Measurements from ENCODE around the gene MACIR. TPM values are rescaled to one million over a fixed set of nuclear protein-coding genes. Genes with fewer than 3 reads are reported as not detected.

MACIR gene
- 7.2 and 7.3 TPM in 2 replicates for total RNA-seq (2013; cell fraction: nucleolus; rRNA removed)
- total RNA-seq (2014; rRNA removed): 9.4 and 9.9 TPM in 2 replicates
- 10.2 and 10.6 TPM in 2 replicates for total RNA-seq (2014; rRNA removed; fragmentation: Illumina TruSeq; extraction: Trizol)
- total RNA-seq (2021): 11.0 and 11.1 TPM in 2 replicates
- 3.4 TPM for polyA plus RNA-seq (2011; ENCODE audit: low read depth)
- polyA plus RNA-seq (2011; rRNA removed): 11.3 and 12.3 TPM in 2 replicates
- 6.1 and 6.3 TPM in 2 replicates for polyA plus RNA-seq (2011; cell fraction: cytosol; rRNA removed)
- polyA plus RNA-seq (2011; cell fraction: nucleus; rRNA removed): 7.3 and 9.6 TPM in 2 replicates
- polyA plus RNA-seq (2012): 5.0 and 6.3 TPM in 2 replicates
- 11.1 and 11.2 TPM in 2 replicates for polyA plus RNA-seq (2014; fragmentation: Illumina TruSeq; extraction: Trizol)
- polyA plus RNA-seq (2014; fragmentation: Nextera tagmentation; extraction: Ambion mirVana): 1 to 10 TPM; 2.1 to 3.8 TPM
- 8.5 and 9.2 TPM in 2 replicates for polyA plus RNA-seq (2014; rRNA removed)
- 10 to 100 TPM; 15.5 to 16.1 TPM for polyA plus RNA-seq (2016; fragmentation: Nextera tagmentation; extraction: Ambion mirVana)
- 9.7 and 11.3 TPM in 2 replicates for polyA minus RNA-seq (2011; rRNA and poly(A)+ RNA removed)
- polyA minus RNA-seq (2011; cell fraction: cytosol; rRNA and poly(A)+ RNA removed): 4.3 and 4.4 TPM in 2 replicates
- polyA minus RNA-seq (2011; cell fraction: nucleus; rRNA and poly(A)+ RNA removed): 3.9 and 7.2 TPM in 2 replicates
- Bru-seq, nascent RNA: percentile 75 among the genes with signal in this experiment
- BruChase-seq, experiment 1, labeled RNA remaining after a 6-hour chase: percentile 62 among the genes with signal in this experiment
- BruChase-seq, experiment 2, labeled RNA remaining after a 2-hour chase: percentile 70 among the genes with signal in this experiment
- long read RNA-seq, experiment 1, transcript C5orf30-201 (3 exons, 3,049 nt): major isoform, 17 of 23 reads
- long read RNA-seq, experiment 1, partial matches to known transcripts: 0 of 23 reads
- long read RNA-seq, experiment 1, other reads (novel, unspliced or antisense): 2 of 23 reads
- long read RNA-seq, experiment 2, transcript C5orf30-202 (3 exons, 2,933 nt): minor isoform, 6 of 160 reads
- long read RNA-seq, experiment 2, transcript C5orf30-201 (3 exons, 3,049 nt): major isoform, 125 of 160 reads
- long read RNA-seq, experiment 2, transcript C5orf30-203 (3 exons, 1,573 nt): minor isoform, 17 of 160 reads
- long read RNA-seq, experiment 2, partial matches to known transcripts: 1 of 160 reads
- long read RNA-seq, experiment 2, other reads (novel, unspliced or antisense): 11 of 160 reads

GRCh38 chr5:103258368-103258956, at the start of gene MACIR:
MACIR (plus strand) TSS chr5:103258763; CDS start chr5:103275920, 17,157 bp downstream.
- BruUV-seq (replicated peaks): no TSS peak
- ChIA-PET SMC1A (ENCODE audit: uncharacterized antibody, unreplicated experiment) (interaction anchor here (0.8 to 9.1 kb wide), 7 partner anchors 13 to 427 kb away, joined by 3 to 64 read pairs (median 5); no protein-coding TSS in a partner anchor), RAD21 (ENCODE audit: unreplicated experiment) (interaction anchor here (0.6 to 4.8 kb wide), 6 partner anchors 12 to 282 kb away, joined by 3 to 34 read pairs (median 6); no protein-coding TSS in a partner anchor), CTCF (interaction anchor here (0.6 to 7.7 kb wide), 5 partner anchors 14 to 218 kb away, joined by 3 to 77 read pairs (median 3); no protein-coding TSS in a partner anchor), POLR2A (interaction anchor here (0.6 to 2.6 kb wide), 5 partner anchors 13 to 833 kb away, joined by 3 to 7 read pairs (median 4); partner anchors contain the start of genes GIN1 and PPIP5K2)
- peak within 1 kb of the TSS; percentile 87 for H3K4me3 ChIP-seq
- no peaks in the 10 kb centered on the region for H4K20me1 ChIP-seq (ENCODE audit: control insufficient read depth, insufficient read depth)
- 0% methylated on average over 29 of the region's 45 CpGs for WGBS (ENCODE audit: insufficient coverage, insufficient replicate concordance, low lambda C conversion rate, missing lambda C conversion rate)
- no peaks in the 10 kb centered on the region for H3K9me3 ChIP-seq (replicated peaks; ENCODE audit: control insufficient read depth, insufficient read depth, low read length)
- peak within 1 kb of the TSS; percentile 55 for H3K9ac ChIP-seq (ENCODE audit: control insufficient read depth, insufficient read depth, low read length)
- H3K4me2 ChIP-seq (ENCODE audit: control insufficient read depth, insufficient read depth): peak within 1 kb of the TSS; percentile 94
- no peaks in the 10 kb centered on the region for H3K36me3 ChIP-seq (ENCODE audit: control insufficient read depth in 2 of 2, insufficient read depth in 2 of 2, low read length in 1 of 2)
- peaks cover 40% of the 10 kb centered on the region for H3K79me2 ChIP-seq (ENCODE audit: control insufficient read depth, insufficient read depth, low read length)
- intact Hi-C loops (cut with micrococcal nuclease; ENCODE audit: unreplicated experiment) (loop anchor here (2.0 kb wide), 1 partner anchor 82 kb away; no protein-coding TSS in a partner anchor), in situ Hi-C loops (cut with MboI) (no loop called here)
- ATAC-seq (peak; percentile 92), DNase-seq (ENCODE audit: low read depth, low spot score) (peak; percentile 88), FAIRE-seq (peak; percentile 83)
- H2AFZ ChIP-seq (ENCODE audit: control insufficient read depth, low read depth, low read length): peak within 1 kb of the TSS; percentile 76
- H3K27ac ChIP-seq (ENCODE audit: control insufficient read depth, insufficient read depth): peak within 1 kb of the TSS; percentile 34
- H3K27me3 ChIP-seq (replicated peaks in 1 of 2; ENCODE audit: control insufficient read depth in 2 of 2, insufficient read depth in 2 of 2, low read length in 1 of 2): no peaks in the 10 kb centered on the region
- peaks cover 3% of the 10 kb centered on the region; the same call in 1 of the 2 replicates for H3K4me1 ChIP-seq (ENCODE audit: control insufficient read depth, insufficient read depth, low read length)
- 0 out of 2 replicates have a peak, but pooled peaks have one; percentile 48 for TF ChIP-seq RCOR1 (conservative IDR thresholded peaks at IDR 0.05; ENCODE audit: low read depth, low read length)
- TF ChIP-seq, protein P1, sequence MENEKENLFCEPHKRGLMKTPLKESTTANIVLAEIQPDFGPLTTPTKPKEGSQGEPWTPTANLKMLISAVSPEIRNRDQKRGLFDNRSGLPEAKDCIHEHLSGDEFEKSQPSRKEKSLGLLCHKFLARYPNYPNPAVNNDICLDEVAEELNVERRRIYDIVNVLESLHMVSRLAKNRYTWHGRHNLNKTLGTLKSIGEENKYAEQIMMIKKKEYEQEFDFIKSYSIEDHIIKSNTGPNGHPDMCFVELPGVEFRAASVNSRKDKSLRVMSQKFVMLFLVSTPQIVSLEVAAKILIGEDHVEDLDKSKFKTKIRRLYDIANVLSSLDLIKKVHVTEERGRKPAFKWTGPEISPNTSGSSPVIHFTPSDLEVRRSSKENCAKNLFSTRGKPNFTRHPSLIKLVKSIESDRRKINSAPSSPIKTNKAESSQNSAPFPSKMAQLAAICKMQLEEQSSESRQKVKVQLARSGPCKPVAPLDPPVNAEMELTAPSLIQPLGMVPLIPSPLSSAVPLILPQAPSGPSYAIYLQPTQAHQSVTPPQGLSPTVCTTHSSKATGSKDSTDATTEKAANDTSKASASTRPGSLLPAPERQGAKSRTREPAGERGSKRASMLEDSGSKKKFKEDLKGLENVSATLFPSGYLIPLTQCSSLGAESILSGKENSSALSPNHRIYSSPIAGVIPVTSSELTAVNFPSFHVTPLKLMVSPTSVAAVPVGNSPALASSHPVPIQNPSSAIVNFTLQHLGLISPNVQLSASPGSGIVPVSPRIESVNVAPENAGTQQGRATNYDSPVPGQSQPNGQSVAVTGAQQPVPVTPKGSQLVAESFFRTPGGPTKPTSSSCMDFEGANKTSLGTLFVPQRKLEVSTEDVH (IDR thresholded peaks at IDR 0.05; ENCODE audit: low read depth, partially characterized antibody): no peak
- peak; percentile 51; the same call in 1 of the 2 replicates for TF ChIP-seq IKZF1 (conservative IDR thresholded peaks at IDR 0.05)
- TF ChIP-seq RAD21 (IDR thresholded peaks at IDR 0.05; ENCODE audit: insufficient read depth, low read depth, low read length): 0 out of 2 replicates have a peak, but pooled peaks have one; percentile 2
- peak; percentile 32 for TF ChIP-seq BCL3 (IDR thresholded peaks at IDR 0.05; ENCODE audit: borderline replicate concordance, insufficient read depth, low read depth, low read length, poor library complexity, severe bottlenecking)
- TF ChIP-seq NFYB (IDR thresholded peaks at IDR 0.05; ENCODE audit: insufficient read depth, low read depth, low read length): peak; percentile 18; the same call in 1 of the 2 replicates
- no peak for TF ChIP-seq ZNF384 (IDR thresholded peaks at IDR 0.05; ENCODE audit: borderline replicate concordance, low read depth, low read length)
- 0 out of 2 replicates have a peak, but pooled peaks have one; percentile 30 for TF ChIP-seq CREB1 (IDR thresholded peaks at IDR 0.05; ENCODE audit: low read depth)
- peak; percentile 63; the same call in 1 of the 2 replicates for TF ChIP-seq POLR2AphosphoS5 (IDR thresholded peaks at IDR 0.05; ENCODE audit: low read length)
- TF ChIP-seq ZBTB33 (IDR thresholded peaks at IDR 0.05): no peak
- TF ChIP-seq YBX1 (IDR thresholded peaks at IDR 0.05): no peak
